Neural progenitor cell (in vitro differentiated cells): Measurements from ENCODE around the gene ECEL1.
"Not testable (repeated sequence)": the region's sequence is repeated elsewhere in the genome, so short reads cannot be mapped to it uniquely, and the experiment has no call there.

Experiments
- CTCF ChIP-seq: fragments of 200-600 bp; sonication (generic); IDR thresholded peaks from 2 replicates; pipeline ENCODE4 v1.5.1; 2017; ENCODE audit warnings: antibody characterized with exemption, mild to moderate bottlenecking
- EZH2 ChIP-seq: fragments of 200-600 bp; sonication (generic); IDR thresholded peaks from 2 replicates; pipeline ENCODE4 v1.6.1; 2017; ENCODE audit warnings: antibody characterized with exemption, mild to moderate bottlenecking, moderate library complexity
- EZH2phosphoT487 ChIP-seq: fragments of 200-600 bp; sonication (generic); IDR thresholded peaks from 2 replicates; pipeline ENCODE4 v1.6.1; 2017; ENCODE audit warnings: antibody characterized with exemption

GRCh38 chr2:232443047-232443446 is 44.6 kb downstream of the ECEL1 start:
- not testable (repeated sequence) for TF ChIP-seq CTCF, EZH2, EZH2phosphoT487
